HEK293 (cell line): Measurements from ENCODE around the gene NUAK1.

Experiments used
- GLI4 ChIP-seq: fragments of 450-650 bp; formaldehyde crosslinking; IDR thresholded peaks from 2 replicates; pipeline ENCODE4 v1.5.1; 2016; ENCODE audit warnings: missing biosample characterization, missing genetic modification characterization
- HIC1 ChIP-seq: fragments of 450-650 bp; formaldehyde crosslinking; IDR thresholded peaks from 2 replicates; pipeline ENCODE4 v1.5.1; 2016; ENCODE audit warnings: missing biosample characterization, missing genetic modification characterization
- KLF16 ChIP-seq: fragments of 450-650 bp; formaldehyde crosslinking; IDR thresholded peaks from 2 replicates; pipeline ENCODE4 v1.5.1; 2017; ENCODE audit warnings: missing biosample characterization, missing genetic modification characterization
- MYNN ChIP-seq: fragments of 450-650 bp; formaldehyde crosslinking; IDR thresholded peaks from 2 replicates; pipeline ENCODE4 v1.5.1; 2016; ENCODE audit warnings: missing biosample characterization, missing genetic modification characterization, borderline replicate concordance
- RBAK ChIP-seq: fragments of 450-650 bp; formaldehyde crosslinking; IDR thresholded peaks from 2 replicates; pipeline ENCODE4 v1.5.1; 2016; ENCODE audit warnings: missing biosample characterization, missing genetic modification characterization
- ZBTB7A ChIP-seq: fragments of 450-650 bp; formaldehyde crosslinking; IDR thresholded peaks from 2 replicates; pipeline ENCODE4 v1.5.1; 2016; ENCODE audit warnings: low read depth, missing biosample characterization, missing genetic modification characterization
- ZNF10 ChIP-seq: fragments of 450-650 bp; formaldehyde crosslinking; IDR thresholded peaks from 2 replicates; pipeline ENCODE4 v1.5.1; 2017; ENCODE audit warnings: missing biosample characterization, missing genetic modification characterization
- ZNF114 ChIP-seq: fragments of 450-650 bp; formaldehyde crosslinking; IDR thresholded peaks from 2 replicates; pipeline ENCODE4 v1.5.0; 2017; ENCODE audit warnings: missing biosample characterization, missing genetic modification characterization
- ZNF140 ChIP-seq: fragments of 450-650 bp; formaldehyde crosslinking; IDR thresholded peaks from 2 replicates; pipeline ENCODE4 v1.5.1; 2016; ENCODE audit warnings: missing biosample characterization, missing genetic modification characterization
- ZNF174 ChIP-seq: fragments of 450-650 bp; formaldehyde crosslinking; IDR thresholded peaks from 2 replicates; pipeline ENCODE4 v1.5.0; 2017; ENCODE audit warnings: missing biosample characterization, mild to moderate bottlenecking, missing genetic modification characterization
- ZNF19 ChIP-seq: fragments of 450-650 bp; formaldehyde crosslinking; IDR thresholded peaks from 2 replicates; pipeline ENCODE4; 2016; ENCODE audit warnings: missing biosample characterization, missing genetic modification characterization, low read depth
- ZNF202 ChIP-seq: fragments of 450-650 bp; formaldehyde crosslinking; IDR thresholded peaks from 2 replicates; pipeline ENCODE4 v1.5.1; 2016; ENCODE audit warnings: missing biosample characterization, missing genetic modification characterization, borderline replicate concordance
- ZNF266 ChIP-seq: fragments of 450-650 bp; formaldehyde crosslinking; IDR thresholded peaks from 2 replicates; pipeline ENCODE4 v1.5.1; 2016; ENCODE audit warnings: missing biosample characterization, missing genetic modification characterization, low read depth
- ZNF292 ChIP-seq: fragments of 450-650 bp; formaldehyde crosslinking; IDR thresholded peaks from 2 replicates; pipeline ENCODE4 v1.5.1; 2016; ENCODE audit warnings: low read depth, missing biosample characterization, missing genetic modification characterization, borderline replicate concordance
- ZNF311 ChIP-seq: fragments of 450-650 bp; formaldehyde crosslinking; IDR thresholded peaks from 2 replicates; pipeline ENCODE4 v1.5.1; 2017; ENCODE audit warnings: missing biosample characterization, missing genetic modification characterization, borderline replicate concordance
- ZNF350 ChIP-seq: fragments of 450-650 bp; formaldehyde crosslinking; IDR thresholded peaks from 2 replicates; pipeline ENCODE4 v1.5.0; 2017; ENCODE audit warnings: missing biosample characterization, mild to moderate bottlenecking, missing genetic modification characterization
- ZNF398 ChIP-seq: fragments of 450-650 bp; formaldehyde crosslinking; IDR thresholded peaks from 2 replicates; pipeline ENCODE4 v1.5.1; 2017; ENCODE audit warnings: missing biosample characterization, missing genetic modification characterization
- ZNF529 ChIP-seq: fragments of 450-650 bp; formaldehyde crosslinking; IDR thresholded peaks from 2 replicates; pipeline ENCODE4 v1.5.1; 2017; ENCODE audit warnings: missing genetic modification characterization, missing biosample characterization; ENCODE audit not compliant: insufficient replicate concordance
- ZNF549 ChIP-seq: fragments of 450-650 bp; IDR thresholded peaks from 2 replicates; pipeline ENCODE4 v1.5.1; 2018; ENCODE audit warnings: missing biosample characterization, missing genetic modification characterization, mild to moderate bottlenecking, inconsistent platforms, moderate library complexity
- ZNF571 ChIP-seq: fragments of 450-650 bp; formaldehyde crosslinking; IDR thresholded peaks from 2 replicates; pipeline ENCODE4 v1.5.0; 2017; ENCODE audit warnings: missing biosample characterization, missing genetic modification characterization
- ZNF585B ChIP-seq: fragments of 450-650 bp; formaldehyde crosslinking; IDR thresholded peaks from 2 replicates; pipeline ENCODE4 v1.5.1; 2016; ENCODE audit warnings: missing biosample characterization, missing genetic modification characterization
- ZNF600 ChIP-seq: fragments of 450-650 bp; formaldehyde crosslinking; IDR thresholded peaks from 2 replicates; pipeline ENCODE4 v1.5.1; 2016; ENCODE audit warnings: missing biosample characterization, missing genetic modification characterization
- ZNF621 ChIP-seq: fragments of 450-650 bp; formaldehyde crosslinking; IDR thresholded peaks from 2 replicates; pipeline ENCODE4 v1.5.1; 2017; ENCODE audit warnings: missing biosample characterization, missing genetic modification characterization
- ZNF629 ChIP-seq: fragments of 450-650 bp; formaldehyde crosslinking; IDR thresholded peaks from 2 replicates; pipeline ENCODE4 v1.5.1; 2017; ENCODE audit warnings: missing biosample characterization, missing genetic modification characterization
- ZNF658 ChIP-seq: fragments of 450-650 bp; formaldehyde crosslinking; IDR thresholded peaks from 2 replicates; pipeline ENCODE4; 2016; ENCODE audit warnings: missing biosample characterization, missing genetic modification characterization
- ZNF670 ChIP-seq: fragments of 450-650 bp; formaldehyde crosslinking; IDR thresholded peaks from 2 replicates; pipeline ENCODE4 v1.5.1; 2016; ENCODE audit warnings: missing biosample characterization, missing genetic modification characterization, low read depth
- ZNF701 ChIP-seq: fragments of 450-650 bp; formaldehyde crosslinking; IDR thresholded peaks from 2 replicates; pipeline ENCODE4 v1.5.1; 2016; ENCODE audit warnings: missing biosample characterization, missing genetic modification characterization
- ZNF776 ChIP-seq: fragments of 450-650 bp; formaldehyde crosslinking; IDR thresholded peaks from 2 replicates; pipeline ENCODE4 v1.5.0; 2017; ENCODE audit warnings: missing biosample characterization, missing genetic modification characterization, borderline replicate concordance
- ZNF777 ChIP-seq: fragments of 450-650 bp; formaldehyde crosslinking; IDR thresholded peaks from 2 replicates; pipeline ENCODE4 v1.5.1; 2017; ENCODE audit warnings: missing biosample characterization, missing genetic modification characterization, borderline replicate concordance
- ZNF837 ChIP-seq: fragments of 450-650 bp; formaldehyde crosslinking; IDR thresholded peaks from 2 replicates; pipeline ENCODE4 v1.5.1; 2016; ENCODE audit warnings: missing biosample characterization, missing genetic modification characterization
- ZNF843 ChIP-seq: fragments of 450-650 bp; formaldehyde crosslinking; IDR thresholded peaks from 2 replicates; pipeline ENCODE4 v1.5.1; 2016; ENCODE audit warnings: missing biosample characterization, missing genetic modification characterization
- TF ChIP-seq, protein P1 (sequence below): fragments of 450-650 bp; formaldehyde crosslinking; IDR thresholded peaks from 2 replicates; pipeline ENCODE4 v1.5.1; 2016; ENCODE audit warnings: missing biosample characterization, missing genetic modification characterization
- TF ChIP-seq, protein P2 (sequence below): fragments of 450-650 bp; formaldehyde crosslinking; IDR thresholded peaks from 2 replicates; pipeline ENCODE4 v1.5.1; 2017; ENCODE audit warnings: missing biosample characterization, missing genetic modification characterization
- TF ChIP-seq, protein P3 (sequence below): fragments of 450-650 bp; IDR thresholded peaks from 2 replicates; pipeline ENCODE4 v1.5.1; 2018; ENCODE audit warnings: missing biosample characterization, missing genetic modification characterization

Gene NUAK1

DNA sequence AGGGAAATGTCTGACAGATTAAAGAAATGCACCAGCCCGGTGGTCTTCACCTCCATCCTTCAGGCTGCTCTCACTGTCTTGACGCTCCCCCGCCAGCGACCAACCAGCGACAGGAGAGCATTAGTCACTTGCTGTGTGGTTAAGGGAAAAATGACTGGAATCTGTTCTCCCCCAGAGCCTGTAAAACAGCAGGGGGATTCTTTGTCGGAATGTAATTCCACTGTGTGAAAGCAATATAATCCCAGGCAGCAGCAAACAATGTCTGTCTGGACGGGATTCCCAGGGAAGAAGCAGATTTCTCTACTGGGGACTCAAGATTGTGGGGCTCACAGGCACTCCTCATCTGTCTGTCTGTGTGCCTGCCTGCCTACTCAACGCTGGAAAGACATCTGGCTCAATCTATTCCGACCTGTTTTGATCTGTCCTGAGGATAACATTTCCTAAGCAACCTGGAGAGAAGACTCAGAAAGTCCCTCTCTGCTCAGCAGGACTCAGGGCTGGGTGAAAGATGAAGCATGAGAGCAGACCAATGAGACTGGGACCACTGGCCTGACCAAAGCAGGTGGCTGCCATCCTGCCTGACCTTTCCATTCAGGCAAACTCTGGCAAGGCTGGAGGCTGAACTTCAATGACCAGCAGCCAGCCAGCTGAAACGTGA is 54.6 kb downstream of the NUAK1 start (continued):
- no peak for TF ChIP-seq ZNF701 (tag by site-specific recombination)
- TF ChIP-seq ZNF777 = no peak
- TF ChIP-seq, protein P1, sequence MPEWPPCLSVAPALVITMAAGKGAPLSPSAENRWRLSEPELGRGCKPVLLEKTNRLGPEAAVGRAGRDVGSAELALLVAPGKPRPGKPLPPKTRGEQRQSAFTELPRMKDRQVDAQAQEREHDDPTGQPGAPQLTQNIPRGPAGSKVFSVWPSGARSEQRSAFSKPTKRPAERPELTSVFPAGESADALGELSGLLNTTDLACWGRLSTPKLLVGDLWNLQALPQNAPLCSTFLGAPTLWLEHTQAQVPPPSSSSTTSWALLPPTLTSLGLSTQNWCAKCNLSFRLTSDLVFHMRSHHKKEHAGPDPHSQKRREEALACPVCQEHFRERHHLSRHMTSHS (tag by site-specific recombination) = no peak
- no peak for TF ChIP-seq ZNF19 (tag by site-specific recombination)
- no peak for TF ChIP-seq GLI4 (tag by site-specific recombination)
- TF ChIP-seq, protein P2, sequence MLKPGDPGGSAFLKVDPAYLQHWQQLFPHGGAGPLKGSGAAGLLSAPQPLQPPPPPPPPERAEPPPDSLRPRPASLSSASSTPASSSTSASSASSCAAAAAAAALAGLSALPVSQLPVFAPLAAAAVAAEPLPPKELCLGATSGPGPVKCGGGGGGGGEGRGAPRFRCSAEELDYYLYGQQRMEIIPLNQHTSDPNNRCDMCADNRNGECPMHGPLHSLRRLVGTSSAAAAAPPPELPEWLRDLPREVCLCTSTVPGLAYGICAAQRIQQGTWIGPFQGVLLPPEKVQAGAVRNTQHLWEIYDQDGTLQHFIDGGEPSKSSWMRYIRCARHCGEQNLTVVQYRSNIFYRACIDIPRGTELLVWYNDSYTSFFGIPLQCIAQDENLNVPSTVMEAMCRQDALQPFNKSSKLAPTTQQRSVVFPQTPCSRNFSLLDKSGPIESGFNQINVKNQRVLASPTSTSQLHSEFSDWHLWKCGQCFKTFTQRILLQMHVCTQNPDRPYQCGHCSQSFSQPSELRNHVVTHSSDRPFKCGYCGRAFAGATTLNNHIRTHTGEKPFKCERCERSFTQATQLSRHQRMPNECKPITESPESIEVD (tag by site-specific recombination) = peak; percentile 88
- no peak for TF ChIP-seq RBAK (tag by site-specific recombination)
- TF ChIP-seq ZNF140 (tag by site-specific recombination) = no peak
- TF ChIP-seq ZNF202 (tag by site-specific recombination) = no peak
- TF ChIP-seq ZNF398 (tag by site-specific recombination) = no peak
- no peak for TF ChIP-seq ZNF350
- TF ChIP-seq KLF16 = no peak
- TF ChIP-seq HIC1 = 0 out of 2 replicates have a peak, but pooled peaks have one; percentile 35
- TF ChIP-seq, protein P3, sequence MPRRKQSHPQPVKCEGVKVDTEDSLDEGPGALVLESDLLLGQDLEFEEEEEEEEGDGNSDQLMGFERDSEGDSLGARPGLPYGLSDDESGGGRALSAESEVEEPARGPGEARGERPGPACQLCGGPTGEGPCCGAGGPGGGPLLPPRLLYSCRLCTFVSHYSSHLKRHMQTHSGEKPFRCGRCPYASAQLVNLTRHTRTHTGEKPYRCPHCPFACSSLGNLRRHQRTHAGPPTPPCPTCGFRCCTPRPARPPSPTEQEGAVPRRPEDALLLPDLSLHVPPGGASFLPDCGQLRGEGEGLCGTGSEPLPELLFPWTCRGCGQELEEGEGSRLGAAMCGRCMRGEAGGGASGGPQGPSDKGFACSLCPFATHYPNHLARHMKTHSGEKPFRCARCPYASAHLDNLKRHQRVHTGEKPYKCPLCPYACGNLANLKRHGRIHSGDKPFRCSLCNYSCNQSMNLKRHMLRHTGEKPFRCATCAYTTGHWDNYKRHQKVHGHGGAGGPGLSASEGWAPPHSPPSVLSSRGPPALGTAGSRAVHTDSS (tag by site-specific recombination) = 0 out of 2 replicates have a peak, but pooled peaks have one; percentile 14
- peak; percentile 81 for TF ChIP-seq ZNF629
- no peak for TF ChIP-seq ZNF585B (tag by site-specific recombination)
- TF ChIP-seq ZNF571 (tag by site-specific recombination) = no peak
- peak; percentile 88 for TF ChIP-seq ZNF843 (tag by site-specific recombination)
- no peak for TF ChIP-seq ZNF266 (tag by site-specific recombination)
- TF ChIP-seq ZNF174 (tag by site-specific recombination) = no peak
- TF ChIP-seq ZNF311 (tag by site-specific recombination) = no peak
- TF ChIP-seq ZNF292 (tag by site-specific recombination) = no peak
- TF ChIP-seq ZBTB7A (tag by site-specific recombination) = no peak
- TF ChIP-seq ZNF621 (tag by site-specific recombination) = no peak
- peak; percentile 47; the same call in 1 of the 2 replicates for TF ChIP-seq ZNF600 (tag by site-specific recombination)
- no peak for TF ChIP-seq ZNF776 (tag by site-specific recombination)
- no peak for TF ChIP-seq ZNF670 (tag by site-specific recombination)
- TF ChIP-seq ZNF549 = no peak
- no peak for TF ChIP-seq ZNF658 (tag by site-specific recombination)
- TF ChIP-seq ZNF10 = no peak
- no peak for TF ChIP-seq ZNF837 (tag by site-specific recombination)
- no peak for TF ChIP-seq ZNF114 (tag by site-specific recombination)
- no peak for TF ChIP-seq MYNN (tag by site-specific recombination)
- no peak for TF ChIP-seq ZNF529 (tag by site-specific recombination)
